HepG2 (cell line): Measurements from ENCODE around the gene ARTN.

Source experiments
- JDP2 ChIP-seq: sonication (generic); formaldehyde crosslinking; IDR thresholded peaks from 2 replicates; pipeline ENCODE4 v1.8.1; 2022; ENCODE audit warnings: missing genetic modification reagents, borderline replicate concordance
- SMARCC2 ChIP-seq: fragments of 450-650 bp; IDR thresholded peaks from 2 replicates; pipeline ENCODE4 v1.6.1; 2017; ENCODE audit warnings: antibody characterized with exemption, mild to moderate bottlenecking
- STAG1 ChIP-seq: sonication (generic); formaldehyde crosslinking; IDR thresholded peaks from 2 replicates; pipeline ENCODE4 v1.4.0; 2020; ENCODE audit warnings: missing genetic modification reagents
- ZBTB1 ChIP-seq: sonication (generic); formaldehyde crosslinking; IDR thresholded peaks from 2 replicates; pipeline ENCODE4 v1.4.0; 2020; ENCODE audit warnings: missing genetic modification reagents, borderline replicate concordance
- TF ChIP-seq, protein P1 (sequence below): sonication (generic); formaldehyde crosslinking; IDR thresholded peaks from 2 replicates; pipeline ENCODE4 v1.5.0; 2020; ENCODE audit warnings: mild to moderate bottlenecking, missing genetic modification reagents, moderate library complexity
- TF ChIP-seq, protein P2 (sequence below): sonication (generic); formaldehyde crosslinking; conservative IDR thresholded peaks from 2 replicates; pipeline ENCODE4 v1.8.0; 2022; ENCODE audit warnings: mild to moderate bottlenecking, moderate library complexity, missing genetic modification reagents

- peak; percentile 70 for TF ChIP-seq STAG1 (CRISPR knock-in tag)
- TF ChIP-seq, protein P1, sequence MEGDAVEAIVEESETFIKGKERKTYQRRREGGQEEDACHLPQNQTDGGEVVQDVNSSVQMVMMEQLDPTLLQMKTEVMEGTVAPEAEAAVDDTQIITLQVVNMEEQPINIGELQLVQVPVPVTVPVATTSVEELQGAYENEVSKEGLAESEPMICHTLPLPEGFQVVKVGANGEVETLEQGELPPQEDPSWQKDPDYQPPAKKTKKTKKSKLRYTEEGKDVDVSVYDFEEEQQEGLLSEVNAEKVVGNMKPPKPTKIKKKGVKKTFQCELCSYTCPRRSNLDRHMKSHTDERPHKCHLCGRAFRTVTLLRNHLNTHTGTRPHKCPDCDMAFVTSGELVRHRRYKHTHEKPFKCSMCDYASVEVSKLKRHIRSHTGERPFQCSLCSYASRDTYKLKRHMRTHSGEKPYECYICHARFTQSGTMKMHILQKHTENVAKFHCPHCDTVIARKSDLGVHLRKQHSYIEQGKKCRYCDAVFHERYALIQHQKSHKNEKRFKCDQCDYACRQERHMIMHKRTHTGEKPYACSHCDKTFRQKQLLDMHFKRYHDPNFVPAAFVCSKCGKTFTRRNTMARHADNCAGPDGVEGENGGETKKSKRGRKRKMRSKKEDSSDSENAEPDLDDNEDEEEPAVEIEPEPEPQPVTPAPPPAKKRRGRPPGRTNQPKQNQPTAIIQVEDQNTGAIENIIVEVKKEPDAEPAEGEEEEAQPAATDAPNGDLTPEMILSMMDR (CRISPR knock-in tag) = peak; percentile 99
- no peak for TF ChIP-seq ZBTB1 (CRISPR knock-in tag)
- no peak for TF ChIP-seq SMARCC2
- TF ChIP-seq, protein P2, sequence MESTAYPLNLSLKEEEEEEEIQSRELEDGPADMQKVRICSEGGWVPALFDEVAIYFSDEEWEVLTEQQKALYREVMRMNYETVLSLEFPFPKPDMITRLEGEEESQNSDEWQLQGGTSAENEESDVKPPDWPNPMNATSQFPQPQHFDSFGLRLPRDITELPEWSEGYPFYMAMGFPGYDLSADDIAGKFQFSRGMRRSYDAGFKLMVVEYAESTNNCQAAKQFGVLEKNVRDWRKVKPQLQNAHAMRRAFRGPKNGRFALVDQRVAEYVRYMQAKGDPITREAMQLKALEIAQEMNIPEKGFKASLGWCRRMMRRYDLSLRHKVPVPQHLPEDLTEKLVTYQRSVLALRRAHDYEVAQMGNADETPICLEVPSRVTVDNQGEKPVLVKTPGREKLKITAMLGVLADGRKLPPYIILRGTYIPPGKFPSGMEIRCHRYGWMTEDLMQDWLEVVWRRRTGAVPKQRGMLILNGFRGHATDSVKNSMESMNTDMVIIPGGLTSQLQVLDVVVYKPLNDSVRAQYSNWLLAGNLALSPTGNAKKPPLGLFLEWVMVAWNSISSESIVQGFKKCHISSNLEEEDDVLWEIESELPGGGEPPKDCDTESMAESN (CRISPR knock-in tag) = peak; percentile 90
- no peak; the same call in 1 of the 2 replicates for TF ChIP-seq JDP2 (CRISPR knock-in tag)
Observed at GRCh38 chr1:43946236-43947060, 12.8 kb downstream of the ARTN start, which contains the start of gene IPO13.
